WTC11 (cell line): ENCODE results near the gene PLEKHN1.
"Not testable (repeated sequence)": the region's sequence is repeated elsewhere in the genome, so short reads cannot be mapped to it uniquely, and the experiment has no call there.

Experiments used
- CTCF ChIP-seq: fragments of 200-600 bp; IDR thresholded peaks from 2 replicates; pipeline ENCODE4 v1.8.0; 2022; ENCODE audit warnings: antibody characterized with exemption
- ESRRA ChIP-seq: sonication (generic); formaldehyde crosslinking; IDR thresholded peaks from 2 replicates; pipeline ENCODE4 v1.8.1; 2022; ENCODE audit warnings: mild to moderate bottlenecking, missing genetic modification reagents, borderline replicate concordance
- NFATC4 ChIP-seq: fragments of 250-450 bp; sonication (Bioruptor Pico); IDR thresholded peaks from 2 replicates; pipeline ENCODE4 v1.9.0; 2021; ENCODE audit warnings: mild to moderate bottlenecking
- NR3C1 ChIP-seq: sonication (generic); formaldehyde crosslinking; conservative IDR thresholded peaks from 2 replicates; pipeline ENCODE4 v1.8.1; 2023; ENCODE audit warnings: low read depth, mild to moderate bottlenecking, missing genetic modification reagents
- SMAD3 ChIP-seq: sonication (generic); formaldehyde crosslinking; IDR thresholded peaks from 2 replicates; pipeline ENCODE4 v1.8.0; 2022; ENCODE audit warnings: missing genetic modification reagents, mild to moderate bottlenecking, borderline replicate concordance
- TEAD4 ChIP-seq: sonication (generic); formaldehyde crosslinking; IDR thresholded peaks from 2 replicates; pipeline ENCODE4 v1.8.0; 2022; ENCODE audit warnings: mild to moderate bottlenecking, missing genetic modification reagents
- ZBTB21 ChIP-seq: sonication (generic); formaldehyde crosslinking; IDR thresholded peaks from 2 replicates; pipeline ENCODE4 v1.8.1; 2023; ENCODE audit warnings: mild to moderate bottlenecking, missing genetic modification reagents, borderline replicate concordance
- ZBTB43 ChIP-seq: sonication (generic); formaldehyde crosslinking; IDR thresholded peaks from 2 replicates; pipeline ENCODE4 v1.8.1; 2023; ENCODE audit warnings: mild to moderate bottlenecking, missing genetic modification reagents

- TF ChIP-seq TEAD4; CTCF; ZBTB21 (CRISPR knock-in tag); NFATC4 (CRISPR knock-in tag); NR3C1 (CRISPR knock-in tag); ZBTB43 (CRISPR knock-in tag); ESRRA (CRISPR knock-in tag); SMAD3 (CRISPR knock-in tag): not testable (repeated sequence)
Measured at GRCh38 chr1:1012736-1013104, 46.4 kb downstream of the PLEKHN1 start.
